Neural progenitor cell (in vitro differentiated cells): ENCODE data around the gene LIN28A. TPM values are rescaled to one million over a fixed set of nuclear protein-coding genes. Genes with fewer than 3 reads are reported as not detected.
A peak's percentile ranks its signal among the peaks of the same experiment; 100 is the strongest.

Source experiments
- DNase-seq: peaks from one replicate; pipeline ENCODE4 v3.0.0-alpha.2; 2016; ENCODE audit warnings: low spot score
- H2AFZ ChIP-seq: fragments of 200-600 bp; sonication (generic); replicated peaks from 2 replicates; pipeline ENCODE4 v1.6.1; 2016; ENCODE audit warnings: antibody characterized with exemption
- H3F3A ChIP-seq: fragments of 200-600 bp; sonication (generic); 2 replicates; pipeline ENCODE4 v1.6.1; 2016; ENCODE audit warnings: antibody characterized with exemption, low read depth
- H3K27ac ChIP-seq: fragments of 200-600 bp; sonication (generic); 2 replicates; pipeline ENCODE4 v1.5.1; 2016; ENCODE audit warnings: mild to moderate bottlenecking
- H3K27me3 ChIP-seq: fragments of 200-600 bp; sonication (generic); 2 replicates; pipeline ENCODE4 v1.6.1; 2016; ENCODE audit warnings: mild to moderate bottlenecking, moderate library complexity
- H3K36me3 ChIP-seq: fragments of 200-600 bp; sonication (generic); 2 replicates; pipeline ENCODE4 v1.5.1; 2016
- H3K4me1 ChIP-seq: fragments of 200-600 bp; sonication (generic); 2 replicates; pipeline ENCODE4 v1.6.1; 2016; ENCODE audit warnings: mixed run types
- H3K4me2 ChIP-seq: fragments of 200-600 bp; sonication (generic); 2 replicates; pipeline ENCODE4 v1.6.1; 2016
- H3K4me3 ChIP-seq: fragments of 200-600 bp; sonication (generic); 2 replicates; pipeline ENCODE4 v1.5.1; 2016
- H3K79me2 ChIP-seq: fragments of 200-600 bp; sonication (generic); 2 replicates; pipeline ENCODE4 v1.6.1; 2016; ENCODE audit warnings: low read depth
- H3K9ac ChIP-seq: fragments of 200-600 bp; sonication (generic); 2 replicates; pipeline ENCODE4 v1.6.1; 2016
- H3K9me3 ChIP-seq: fragments of 200-600 bp; sonication (generic); 2 replicates; pipeline ENCODE4 v1.5.1; 2016; ENCODE audit warnings: low read depth
- H4K20me1 ChIP-seq: fragments of 200-600 bp; sonication (generic); 2 replicates; pipeline ENCODE4 v1.6.1; 2016; ENCODE audit warnings: low read depth
- H3K27ac Mint-ChIP-seq: 3 replicates; pipeline ENCODE4 v1.8.0; 2021; ENCODE audit warnings: mixed read lengths
- H3K27me3 Mint-ChIP-seq: 2 replicates; pipeline ENCODE4 v1.8.0; 2022; ENCODE audit warnings: low read depth, mild to moderate bottlenecking, inconsistent platforms, moderate library complexity, mixed read lengths; ENCODE audit not compliant: insufficient read depth
- H3K36me3 Mint-ChIP-seq: 3 replicates; pipeline ENCODE4 v1.8.0; 2021; ENCODE audit warnings: mixed read lengths
- H3K4me1 Mint-ChIP-seq: 3 replicates; pipeline ENCODE4 v1.8.0; 2021; ENCODE audit warnings: mixed read lengths
- H3K4me3 Mint-ChIP-seq: 3 replicates; pipeline ENCODE4 v1.8.0; 2021; ENCODE audit warnings: mild to moderate bottlenecking, moderate library complexity, mixed read lengths
- H3K9me3 Mint-ChIP-seq: 3 replicates; pipeline ENCODE4 v1.8.0; 2020; ENCODE audit warnings: mixed read lengths
- EZH2 ChIP-seq: fragments of 200-600 bp; sonication (generic); IDR thresholded peaks from 2 replicates; pipeline ENCODE4 v1.6.1; 2017; ENCODE audit warnings: antibody characterized with exemption, mild to moderate bottlenecking, moderate library complexity
- EZH2phosphoT487 ChIP-seq: fragments of 200-600 bp; sonication (generic); IDR thresholded peaks from 2 replicates; pipeline ENCODE4 v1.6.1; 2017; ENCODE audit warnings: antibody characterized with exemption
- total RNA-seq: library from RNA; depleted of rRNA; stranded (reverse); fragments of >200 nt; gene quantifications from 2 replicates; pipeline ENCODE4 v1.2.3, GENCODE V29; 2015; ENCODE audit warnings: low replicate concordance
- TF ChIP-seq, protein P1 (sequence below): fragments of 200-600 bp; sonication (generic); IDR thresholded peaks from 2 replicates; pipeline ENCODE4 v1.5.1; 2017; ENCODE audit warnings: antibody characterized with exemption, mild to moderate bottlenecking

Gene LIN28A
- total RNA-seq, 1 donor from 2014 or later = 1,384 TPM

DNA sequence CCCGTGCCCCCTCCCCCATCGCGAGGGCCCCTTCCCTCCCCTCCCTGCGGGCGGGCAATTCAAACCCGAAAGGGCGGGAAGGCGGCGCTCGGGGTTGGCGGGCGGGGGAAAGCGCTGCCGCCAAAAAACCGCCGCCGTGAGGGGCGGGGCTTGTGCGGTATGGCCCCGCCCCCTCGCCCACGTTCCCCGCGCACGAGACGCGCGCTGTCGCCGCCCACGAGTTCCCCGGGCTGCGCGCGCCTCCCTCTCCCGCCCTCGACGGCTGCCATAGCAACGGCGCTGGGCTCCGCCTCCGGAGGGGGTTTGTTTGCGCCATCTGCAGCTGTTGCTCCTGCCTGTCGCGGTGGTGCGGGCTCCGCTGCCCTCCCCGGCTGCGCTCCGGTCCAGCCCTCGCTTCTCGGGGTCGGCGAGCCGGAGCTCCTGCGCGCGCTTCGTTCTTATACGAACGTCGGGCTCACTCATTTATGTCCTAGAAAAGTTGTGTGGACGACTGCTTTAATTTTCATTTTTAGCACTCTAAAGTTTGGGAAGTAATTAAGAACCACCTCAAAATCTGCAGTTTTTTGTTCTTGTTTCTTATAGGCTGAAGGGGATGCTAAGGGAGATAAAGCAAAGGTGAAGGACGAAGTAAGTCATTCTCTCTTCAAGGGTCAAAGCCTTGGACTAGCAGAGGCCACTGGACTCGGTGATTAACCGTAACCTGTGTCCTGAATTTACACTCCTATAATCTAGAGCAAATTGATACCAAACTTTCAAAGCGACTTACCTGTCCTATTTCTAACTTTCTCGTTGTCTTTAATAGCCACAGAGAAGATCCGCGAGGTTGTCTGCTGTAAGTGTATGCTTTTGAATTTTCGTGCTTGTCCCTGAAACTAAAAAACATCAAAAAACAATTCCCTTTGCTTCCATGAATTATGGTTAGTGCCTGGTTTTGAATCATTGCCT lies 62.6 kb downstream of the LIN28A start:
- Mint-ChIP-seq H3K27ac (peak overlapping the region; percentile 58), H3K27me3 (peaks cover 4% of the 10 kb centered on the region), H3K9me3 (no peaks in the 10 kb centered on the region), H3K4me3 (peak overlapping the region; percentile 91), H3K36me3 (peaks cover 42% of the 10 kb centered on the region), H3K4me1 (peaks cover 60% of the 10 kb centered on the region)
- H3K4me1 ChIP-seq = peaks cover 45% of the 10 kb centered on the region
- H3K79me2 ChIP-seq = peaks cover 52% of the 10 kb centered on the region
- peak overlapping the region; percentile 95 for H3K4me3 ChIP-seq
- no peak overlapping the region for H2AFZ ChIP-seq
- peak overlapping the region; percentile 99 for H3K27ac ChIP-seq
- no peaks in the 10 kb centered on the region for H3K27me3 ChIP-seq
- TF ChIP-seq EZH2phosphoT487 = no peak
- TF ChIP-seq EZH2 = no peak
- DNase-seq = peak; percentile 97
- H3K9me3 ChIP-seq = no peaks in the 10 kb centered on the region
- peaks cover 26% of the 10 kb centered on the region for H3K36me3 ChIP-seq
- peak overlapping the region; percentile 98 for H3K9ac ChIP-seq
- H4K20me1 ChIP-seq = peaks cover 82% of the 10 kb centered on the region
- peak overlapping the region; percentile 99 for H3K4me2 ChIP-seq
- H3F3A ChIP-seq = peaks cover 88% of the 10 kb centered on the region

DNA sequence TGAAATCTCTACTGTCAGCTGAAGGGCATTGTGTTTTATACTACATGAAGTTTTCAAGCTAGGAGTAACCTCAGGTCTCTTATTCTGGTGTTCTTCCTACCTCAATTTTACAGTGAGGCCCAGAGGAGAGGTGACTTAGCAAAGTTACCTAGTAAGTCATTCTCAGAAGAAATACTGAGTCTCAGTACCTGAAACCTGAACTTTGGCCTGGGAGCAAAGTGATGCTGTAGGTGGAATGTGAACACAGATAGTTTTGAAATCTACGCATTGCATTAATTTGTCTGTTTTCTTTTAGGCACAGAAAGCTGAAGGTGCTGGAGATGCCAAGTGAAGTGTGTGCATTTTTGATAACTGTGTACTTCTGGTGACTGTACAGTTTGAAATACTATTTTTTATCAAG lies 64.2 kb downstream of the LIN28A start:
- H3K36me3 Mint-ChIP-seq = peaks cover 46% of the 10 kb centered on the region
- H3K27me3 Mint-ChIP-seq = peaks cover 4% of the 10 kb centered on the region
- peak overlapping the region; percentile 95 for H3K4me3 ChIP-seq
- peak overlapping the region; percentile 68 for H3K27ac ChIP-seq
- H3K27me3 ChIP-seq = no peaks in the 10 kb centered on the region
- H3K9me3 Mint-ChIP-seq = no peaks in the 10 kb centered on the region
- no peak for DNase-seq
- peaks cover 80% of the 10 kb centered on the region for H3F3A ChIP-seq
- H3K9me3 ChIP-seq = no peaks in the 10 kb centered on the region
- peaks cover 44% of the 10 kb centered on the region for H3K4me1 Mint-ChIP-seq
- TF ChIP-seq EZH2phosphoT487 (no peak), EZH2 (no peak)
- TF ChIP-seq, protein P1, sequence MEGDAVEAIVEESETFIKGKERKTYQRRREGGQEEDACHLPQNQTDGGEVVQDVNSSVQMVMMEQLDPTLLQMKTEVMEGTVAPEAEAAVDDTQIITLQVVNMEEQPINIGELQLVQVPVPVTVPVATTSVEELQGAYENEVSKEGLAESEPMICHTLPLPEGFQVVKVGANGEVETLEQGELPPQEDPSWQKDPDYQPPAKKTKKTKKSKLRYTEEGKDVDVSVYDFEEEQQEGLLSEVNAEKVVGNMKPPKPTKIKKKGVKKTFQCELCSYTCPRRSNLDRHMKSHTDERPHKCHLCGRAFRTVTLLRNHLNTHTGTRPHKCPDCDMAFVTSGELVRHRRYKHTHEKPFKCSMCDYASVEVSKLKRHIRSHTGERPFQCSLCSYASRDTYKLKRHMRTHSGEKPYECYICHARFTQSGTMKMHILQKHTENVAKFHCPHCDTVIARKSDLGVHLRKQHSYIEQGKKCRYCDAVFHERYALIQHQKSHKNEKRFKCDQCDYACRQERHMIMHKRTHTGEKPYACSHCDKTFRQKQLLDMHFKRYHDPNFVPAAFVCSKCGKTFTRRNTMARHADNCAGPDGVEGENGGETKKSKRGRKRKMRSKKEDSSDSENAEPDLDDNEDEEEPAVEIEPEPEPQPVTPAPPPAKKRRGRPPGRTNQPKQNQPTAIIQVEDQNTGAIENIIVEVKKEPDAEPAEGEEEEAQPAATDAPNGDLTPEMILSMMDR = no peak
- H3K27ac Mint-ChIP-seq = no peak overlapping the region
- peaks cover 50% of the 10 kb centered on the region for H3K79me2 ChIP-seq
- peak overlapping the region; percentile 91 for H3K4me3 Mint-ChIP-seq
- H3K4me1 ChIP-seq = peaks cover 29% of the 10 kb centered on the region
- no peak overlapping the region for H3K9ac ChIP-seq
- peak overlapping the region; percentile 99 for H3K4me2 ChIP-seq
- peaks cover 32% of the 10 kb centered on the region for H3K36me3 ChIP-seq
- H2AFZ ChIP-seq = no peak overlapping the region
- H4K20me1 ChIP-seq = peaks cover 66% of the 10 kb centered on the region

DNA sequence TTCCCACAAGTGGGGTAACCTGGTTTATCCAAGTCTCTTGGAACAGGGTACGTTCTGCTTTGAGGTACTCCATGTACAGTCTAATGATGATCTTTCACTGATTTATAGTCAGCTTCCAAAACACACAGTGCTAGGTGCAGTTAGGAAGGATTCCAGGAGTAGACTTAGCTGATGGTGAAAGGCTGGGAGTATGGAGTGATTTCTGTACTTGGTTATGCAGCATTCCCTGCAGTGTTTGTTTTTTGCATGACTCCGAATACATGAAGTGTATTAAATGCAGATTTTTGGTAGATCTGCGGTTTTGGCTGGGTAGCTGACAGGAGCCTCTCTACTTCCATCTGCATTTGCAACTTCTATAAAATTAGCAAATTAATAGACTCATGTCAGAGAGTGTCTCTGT lies 65.4 kb downstream of the LIN28A start:
- H3K4me1 Mint-ChIP-seq = peaks cover 32% of the 10 kb centered on the region
- no peak overlapping the region for H3K4me3 ChIP-seq
- peaks cover 4% of the 10 kb centered on the region for H3K27me3 Mint-ChIP-seq
- peaks cover 18% of the 10 kb centered on the region for H3K4me1 ChIP-seq
- H3K4me3 Mint-ChIP-seq = no peak overlapping the region
- peaks cover 54% of the 10 kb centered on the region for H4K20me1 ChIP-seq
- no peak overlapping the region for H2AFZ ChIP-seq
- peaks cover 32% of the 10 kb centered on the region for H3K36me3 ChIP-seq
- no peaks in the 10 kb centered on the region for H3K9me3 ChIP-seq
- peaks cover 46% of the 10 kb centered on the region for H3K36me3 Mint-ChIP-seq
- H3K9me3 Mint-ChIP-seq = no peaks in the 10 kb centered on the region
- H3K27me3 ChIP-seq = no peaks in the 10 kb centered on the region
- H3K4me2 ChIP-seq = peak overlapping the region; percentile 40
- peak overlapping the region; percentile 47 for H3K27ac ChIP-seq
- no peak overlapping the region for H3K27ac Mint-ChIP-seq
- peaks cover 42% of the 10 kb centered on the region for H3K79me2 ChIP-seq
- peaks cover 69% of the 10 kb centered on the region for H3F3A ChIP-seq
- no peak for DNase-seq
- TF ChIP-seq EZH2 (no peak), EZH2phosphoT487 (no peak)
- TF ChIP-seq, protein P1 = no peak
- no peak overlapping the region for H3K9ac ChIP-seq

DNA sequence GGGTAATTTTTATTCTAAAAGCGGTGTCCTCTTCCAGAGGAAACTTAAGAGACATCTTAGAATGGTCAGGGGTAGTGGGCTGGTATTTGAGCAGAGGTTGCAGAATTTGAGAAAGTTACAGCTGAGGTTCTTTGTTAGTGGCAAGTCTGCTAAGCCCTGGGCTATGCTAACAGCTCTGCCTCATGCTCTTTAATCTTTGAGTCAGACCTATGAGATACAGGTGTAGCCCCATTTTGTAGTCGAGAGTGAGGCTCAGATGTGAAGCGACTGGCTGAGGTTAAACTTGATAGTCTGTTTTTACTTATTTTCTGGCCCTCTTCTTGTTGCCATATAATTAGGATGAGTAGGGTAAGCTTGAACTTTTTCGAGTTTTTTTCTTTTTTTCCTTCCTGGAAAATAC lies 66.3 kb downstream of the LIN28A start:
- Histone ChIP-seq H3K4me2 (no peak overlapping the region), H3K79me2 (peaks cover 42% of the 10 kb centered on the region), H3K9ac (no peak overlapping the region), H3K9me3 (no peaks in the 10 kb centered on the region), H2AFZ (no peak overlapping the region), H4K20me1 (peaks cover 44% of the 10 kb centered on the region), H3K27me3 (no peaks in the 10 kb centered on the region), H3K36me3 (peaks cover 32% of the 10 kb centered on the region), H3K4me3 (no peak overlapping the region), H3K27ac (peak overlapping the region; percentile 19), H3F3A (peaks cover 67% of the 10 kb centered on the region), H3K4me1 (peaks cover 15% of the 10 kb centered on the region)
- Mint-ChIP-seq H3K4me3 (no peak overlapping the region), H3K27me3 (peaks cover 5% of the 10 kb centered on the region), H3K27ac (no peak overlapping the region), H3K9me3 (no peaks in the 10 kb centered on the region), H3K36me3 (peaks cover 49% of the 10 kb centered on the region), H3K4me1 (peaks cover 26% of the 10 kb centered on the region)
- no peak for TF ChIP-seq EZH2phosphoT487
- no peak for TF ChIP-seq EZH2
- TF ChIP-seq, protein P1 = no peak
- no peak for DNase-seq
